Activated naive CD8-positive, alpha-beta T cell treated with anti-CD3 and anti-CD28 coated beads for 36 hours (primary cell): ENCODE measurements around the gene EMC8. TPM values are rescaled to one million over a fixed set of nuclear protein-coding genes. Genes with fewer than 3 reads are reported as not detected.

Experiments
- DNase-seq: peaks from one replicate; pipeline ENCODE4 v3.0.0; 2021
- H3K27ac Mint-ChIP-seq: one replicate; pipeline ENCODE4 v1.8.0; 2022; ENCODE audit warnings: mild to moderate bottlenecking, moderate library complexity, mixed read lengths
- H3K27me3 Mint-ChIP-seq: one replicate; pipeline ENCODE4 v1.8.0; 2022; ENCODE audit warnings: mild to moderate bottlenecking, mixed read lengths
- H3K36me3 Mint-ChIP-seq: one replicate; pipeline ENCODE4 v1.8.0; 2021; ENCODE audit warnings: mild to moderate bottlenecking, mixed read lengths
- H3K4me1 Mint-ChIP-seq: one replicate; pipeline ENCODE4 v1.8.0; 2021; ENCODE audit warnings: mixed read lengths
- H3K4me3 Mint-ChIP-seq: one replicate; pipeline ENCODE4 v1.8.0; 2022; ENCODE audit warnings: mild to moderate bottlenecking, moderate library complexity, mixed read lengths
- H3K9me3 Mint-ChIP-seq: one replicate; pipeline ENCODE4 v1.8.0; 2022; ENCODE audit warnings: mixed read lengths
- total RNA-seq, 2 experiments: library from RNA; stranded (reverse); gene quantifications; one replicate each; pipeline ENCODE4 v1.2.3, GENCODE V29; 2021

Gene EMC8
- total RNA-seq, 2 experiments from 2014 or later = 49.4 to 51.0 TPM

DNA sequence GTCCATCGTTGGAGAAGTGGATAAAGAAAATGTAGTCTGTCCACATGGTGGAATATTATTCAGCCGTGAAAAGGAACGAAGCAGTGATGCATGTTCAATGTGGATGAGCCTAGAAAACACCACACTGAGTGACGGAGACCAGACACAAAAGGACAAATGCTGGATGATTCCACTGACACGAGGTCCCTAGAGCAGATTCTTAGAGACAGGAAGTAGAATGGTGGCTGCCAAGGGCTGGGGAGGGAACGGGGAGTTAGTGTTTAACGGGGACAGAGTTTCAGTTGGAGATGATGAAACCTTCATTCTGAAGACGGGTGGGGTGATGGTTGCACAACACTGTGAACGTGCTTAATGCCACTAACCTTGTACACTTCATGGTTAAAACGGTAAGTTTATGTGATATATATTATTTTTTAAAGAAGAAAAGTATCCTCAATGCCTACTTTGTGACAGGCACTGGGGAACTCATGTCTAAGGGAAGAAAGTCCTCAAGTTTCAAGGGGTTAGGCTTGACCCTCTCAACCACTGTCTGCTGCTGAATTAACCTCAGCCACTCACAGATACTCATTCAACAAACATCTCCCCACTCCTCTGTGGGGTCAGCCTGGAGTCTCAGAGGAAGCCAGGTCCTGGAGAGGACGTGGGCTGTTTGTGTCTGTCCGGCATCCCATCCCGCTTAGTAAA is 66.0 kb downstream of the EMC8 start:
- H3K27ac Mint-ChIP-seq = no peak overlapping the region
- peaks cover 20% of the 10 kb centered on the region for H3K4me1 Mint-ChIP-seq
- no peak for DNase-seq
- H3K9me3 Mint-ChIP-seq = no peaks in the 10 kb centered on the region
- H3K36me3 Mint-ChIP-seq = no peaks in the 10 kb centered on the region
- H3K4me3 Mint-ChIP-seq = no peak overlapping the region
- H3K27me3 Mint-ChIP-seq = no peaks in the 10 kb centered on the region

GRCh38 chr16:85731179-85731578 is 68.2 kb downstream of the EMC8 start:
- Mint-ChIP-seq H3K9me3 (no peaks in the 10 kb centered on the region), H3K36me3 (no peaks in the 10 kb centered on the region), H3K27ac (no peak overlapping the region), H3K4me3 (no peak overlapping the region), H3K27me3 (no peaks in the 10 kb centered on the region), H3K4me1 (peaks cover 19% of the 10 kb centered on the region)
- DNase-seq = no peak

GRCh38 chr16:85730186-85730465 is 69.2 kb downstream of the EMC8 start:
- Mint-ChIP-seq H3K4me3 (no peak overlapping the region), H3K27me3 (no peaks in the 10 kb centered on the region), H3K4me1 (peaks cover 8% of the 10 kb centered on the region), H3K27ac (no peak overlapping the region), H3K9me3 (no peaks in the 10 kb centered on the region), H3K36me3 (no peaks in the 10 kb centered on the region)
- no peak for DNase-seq

DNA sequence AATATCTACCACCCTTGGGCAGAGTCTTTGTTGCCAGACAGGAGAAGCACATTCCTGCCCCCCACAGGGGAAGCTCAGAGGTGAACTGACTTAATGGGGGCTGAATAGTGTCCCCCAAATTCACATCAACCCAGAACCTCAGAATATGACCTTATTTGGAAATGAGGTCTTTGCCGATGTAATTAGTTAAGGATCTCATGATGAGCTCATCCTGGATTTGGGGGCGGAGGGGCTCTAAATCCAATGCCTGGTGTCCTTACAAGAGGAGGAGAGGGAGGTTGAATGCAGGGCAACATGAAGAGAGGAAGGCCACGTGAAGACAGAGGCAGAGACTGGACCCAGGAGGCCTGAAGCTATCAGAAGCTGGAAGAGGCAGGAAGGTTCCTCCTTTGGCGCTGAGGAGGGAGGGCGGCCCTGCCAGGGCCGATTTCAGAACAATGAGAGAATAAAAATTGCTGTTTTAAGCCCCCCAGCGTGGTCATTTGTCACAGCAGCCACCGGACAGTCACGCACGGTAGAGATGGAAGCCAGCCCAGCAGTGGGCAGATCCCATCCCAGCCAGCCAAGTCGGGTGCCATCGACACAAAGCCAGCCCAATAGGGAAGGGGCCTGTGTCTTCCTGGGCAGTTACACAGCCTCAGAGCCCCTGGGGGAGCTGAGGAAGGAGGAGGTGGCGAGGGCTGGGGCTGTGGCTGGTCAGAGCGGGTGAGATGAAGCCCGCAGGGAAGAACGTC is 69.7 kb downstream of the EMC8 start:
- Mint-ChIP-seq H3K27me3 (no peaks in the 10 kb centered on the region), H3K4me3 (no peak overlapping the region), H3K4me1 (peaks cover 6% of the 10 kb centered on the region), H3K36me3 (no peaks in the 10 kb centered on the region), H3K9me3 (no peaks in the 10 kb centered on the region), H3K27ac (no peak overlapping the region)
- DNase-seq = no peak

DNA sequence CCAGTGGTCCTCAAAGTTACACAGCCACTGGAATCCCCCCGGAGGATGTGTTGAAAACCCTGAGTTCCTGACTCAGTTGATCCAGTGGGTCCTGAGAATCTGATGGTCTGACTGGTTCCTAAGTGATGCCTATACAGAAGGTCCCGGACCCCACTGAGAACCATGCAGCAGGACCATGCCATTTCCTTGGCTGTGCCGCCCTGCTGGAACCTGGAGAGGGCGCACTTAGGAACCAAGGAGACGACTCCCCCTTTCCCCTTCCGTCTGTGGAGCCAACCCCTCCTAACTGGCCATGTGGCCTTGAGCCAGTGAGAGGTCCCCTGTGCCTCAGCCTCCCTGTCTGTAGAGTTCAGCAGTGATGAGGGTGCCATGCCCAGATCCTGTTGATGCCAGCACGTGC is 70.5 kb downstream of the EMC8 start:
- no peaks in the 10 kb centered on the region for H3K9me3 Mint-ChIP-seq
- no peak for DNase-seq
- no peak overlapping the region for H3K27ac Mint-ChIP-seq
- no peaks in the 10 kb centered on the region for H3K27me3 Mint-ChIP-seq
- no peaks in the 10 kb centered on the region for H3K36me3 Mint-ChIP-seq
- no peak overlapping the region for H3K4me3 Mint-ChIP-seq
- H3K4me1 Mint-ChIP-seq = peaks cover 3% of the 10 kb centered on the region

Other genes with a start within 250 kb of the EMC8 start
- 10 to 100 TPM; 25.1 to 27.6 TPM for gene GSE1, start 186.2 kb downstream of the EMC8 start, total RNA-seq
- 10 to 100 TPM; 71.5 to 74.1 TPM for gene GINS2, start 110.6 kb downstream of the EMC8 start, total RNA-seq
- gene C16orf74, start 48.4 kb downstream of the EMC8 start, total RNA-seq = 1 to 10 TPM; 1.5 to 1.6 TPM
- gene COX4I1, start 151 bp upstream of the EMC8 start, total RNA-seq = 100 to 1,000 TPM; 524 to 548 TPM
- gene IRF8, start 99.6 kb upstream of the EMC8 start, total RNA-seq = 100 to 1,000 TPM; 230 to 234 TPM